MM.1S (cell line): ENCODE data around the gene NCOA1.

Experiments
- DNase-seq: peaks from one replicate; pipeline ENCODE4 v3.0.0-alpha.2; 2015
- H2AFZ ChIP-seq: fragments of 300-600 bp; sonication (generic); 2 replicates; pipeline ENCODE4 v1.6.0; 2016; ENCODE audit warnings: antibody characterized with exemption, low read length
- H3F3A ChIP-seq: fragments of 300-600 bp; sonication (generic); 2 replicates; pipeline ENCODE4 v1.6.1; 2016; ENCODE audit warnings: mild to moderate bottlenecking, antibody characterized with exemption, low read length, moderate library complexity, mixed read lengths; ENCODE audit not compliant: insufficient read depth
- H3K27ac ChIP-seq: fragments of 300-600 bp; sonication (generic); 2 replicates; pipeline ENCODE4 v1.5.1; 2016; ENCODE audit warnings: mild to moderate bottlenecking, low read length
- H3K27me3 ChIP-seq: fragments of 300-600 bp; sonication (generic); replicated peaks from 2 replicates; pipeline ENCODE4 v1.6.0; 2016; ENCODE audit warnings: low read length; ENCODE audit not compliant: insufficient read depth
- H3K36me3 ChIP-seq: fragments of 300-600 bp; sonication (generic); replicated peaks from 2 replicates; pipeline ENCODE4 v1.6.1; 2016; ENCODE audit warnings: mild to moderate bottlenecking, low read length, mixed read lengths; ENCODE audit not compliant: insufficient read depth
- H3K4me1 ChIP-seq: fragments of 300-600 bp; sonication (generic); 2 replicates; pipeline ENCODE4 v1.6.1; 2016; ENCODE audit warnings: low read length, mixed read lengths
- H3K4me2 ChIP-seq: fragments of 300-600 bp; sonication (generic); 2 replicates; pipeline ENCODE4 v1.6.0; 2016; ENCODE audit warnings: low read depth, low read length
- H3K4me3 ChIP-seq: fragments of 300-600 bp; sonication (generic); 2 replicates; pipeline ENCODE4 v1.5.1; 2016; ENCODE audit warnings: low read length, mixed read lengths
- H3K79me2 ChIP-seq: fragments of 300-600 bp; sonication (generic); 2 replicates; pipeline ENCODE4 v1.6.1; 2016; ENCODE audit warnings: mixed run types, low read length, mixed read lengths
- H3K9ac ChIP-seq: fragments of 300-600 bp; sonication (generic); 2 replicates; pipeline ENCODE4 v1.6.1; 2016; ENCODE audit warnings: low read length, mixed read lengths
- H3K9me2 ChIP-seq: fragments of 300-600 bp; sonication (generic); replicated peaks from 2 replicates; pipeline ENCODE4 v1.6.1; 2016; ENCODE audit warnings: mild to moderate bottlenecking, low read length, mixed read lengths; ENCODE audit not compliant: insufficient read depth
- H3K9me3 ChIP-seq: fragments of 300-600 bp; sonication (generic); replicated peaks from 2 replicates; pipeline ENCODE4 v1.6.1; 2016; ENCODE audit warnings: mild to moderate bottlenecking, low read length, mixed read lengths; ENCODE audit not compliant: insufficient read depth
- H4K20me1 ChIP-seq: fragments of 300-600 bp; sonication (generic); 2 replicates; pipeline ENCODE4 v1.6.1; 2016; ENCODE audit warnings: mild to moderate bottlenecking, low read length, moderate library complexity, mixed read lengths; ENCODE audit not compliant: insufficient read depth
- EZH2 ChIP-seq: fragments of 300-600 bp; sonication (generic); optimal IDR thresholded peaks from 2 replicates; pipeline ENCODE3; 2017; ENCODE audit warnings: low read depth, mild to moderate bottlenecking, antibody characterized with exemption, low read length, mixed read lengths
- EZH2phosphoT487 ChIP-seq: fragments of 300-600 bp; sonication (generic); IDR thresholded peaks from 2 replicates; pipeline ENCODE4 v1.6.1; 2018; ENCODE audit warnings: antibody characterized with exemption, low read length
- TF ChIP-seq, protein P1 (sequence below): fragments of 300-600 bp; sonication (generic); IDR thresholded peaks from 2 replicates; pipeline ENCODE4 v1.5.1; 2016; ENCODE audit warnings: antibody characterized with exemption, low read length, mixed read lengths

The NCOA1 gene

DNA sequence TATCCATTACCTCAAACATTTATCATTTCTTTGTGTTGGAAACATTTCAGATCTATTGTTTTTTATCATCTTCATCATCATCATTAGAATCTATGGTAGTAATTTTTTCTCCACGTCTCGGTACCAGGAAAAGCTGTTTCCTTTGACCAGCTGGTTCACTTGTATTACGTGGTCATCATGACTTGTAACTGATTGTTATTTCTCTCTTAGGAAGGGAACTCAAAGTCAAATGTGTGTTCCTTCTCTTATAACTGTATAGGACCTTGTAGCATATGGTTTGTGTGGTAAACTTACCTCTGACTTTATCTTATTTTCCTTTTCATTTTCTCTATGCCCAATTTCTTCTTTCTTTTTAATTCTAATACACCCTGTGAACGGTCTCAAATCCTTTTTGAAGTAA lies 16.5 kb downstream of the NCOA1 start:
- H3K79me2 ChIP-seq = peaks cover 41% of the 10 kb centered on the region
- no peaks in the 10 kb centered on the region for H4K20me1 ChIP-seq

DNA sequence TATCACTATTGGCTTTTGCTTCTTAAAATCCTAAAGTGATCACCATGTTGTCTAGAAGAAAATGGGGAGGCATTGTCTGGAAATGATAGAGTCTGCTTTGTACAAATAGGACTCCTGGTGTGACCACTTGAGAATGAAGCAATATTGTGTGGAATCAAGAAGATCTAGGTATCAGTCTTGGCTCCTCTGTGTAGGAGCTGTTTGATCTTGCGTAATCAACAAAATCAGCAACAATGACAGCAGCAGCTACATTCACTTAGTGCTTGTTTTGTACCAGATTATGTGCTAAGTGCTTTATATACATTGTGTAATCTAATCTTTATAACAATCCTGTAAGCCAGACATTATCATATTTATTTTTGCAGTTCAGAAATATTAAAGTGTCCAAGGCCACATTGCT lies 17.8 kb downstream of the NCOA1 start:
- Histone ChIP-seq H3K9me2 (no peaks in the 10 kb centered on the region), H3K4me2 (no peak overlapping the region), H3K27ac (no peak overlapping the region), H3K27me3 (no peaks in the 10 kb centered on the region), H3K4me1 (no peaks in the 10 kb centered on the region), H3K4me3 (no peak overlapping the region), H4K20me1 (no peaks in the 10 kb centered on the region), H3K9me3 (no peaks in the 10 kb centered on the region), H3F3A (no peaks in the 10 kb centered on the region), H2AFZ (no peak overlapping the region), H3K79me2 (peaks cover 45% of the 10 kb centered on the region), H3K36me3 (no peaks in the 10 kb centered on the region), H3K9ac (no peak overlapping the region)
- DNase-seq = no peak
- TF ChIP-seq, protein P1, sequence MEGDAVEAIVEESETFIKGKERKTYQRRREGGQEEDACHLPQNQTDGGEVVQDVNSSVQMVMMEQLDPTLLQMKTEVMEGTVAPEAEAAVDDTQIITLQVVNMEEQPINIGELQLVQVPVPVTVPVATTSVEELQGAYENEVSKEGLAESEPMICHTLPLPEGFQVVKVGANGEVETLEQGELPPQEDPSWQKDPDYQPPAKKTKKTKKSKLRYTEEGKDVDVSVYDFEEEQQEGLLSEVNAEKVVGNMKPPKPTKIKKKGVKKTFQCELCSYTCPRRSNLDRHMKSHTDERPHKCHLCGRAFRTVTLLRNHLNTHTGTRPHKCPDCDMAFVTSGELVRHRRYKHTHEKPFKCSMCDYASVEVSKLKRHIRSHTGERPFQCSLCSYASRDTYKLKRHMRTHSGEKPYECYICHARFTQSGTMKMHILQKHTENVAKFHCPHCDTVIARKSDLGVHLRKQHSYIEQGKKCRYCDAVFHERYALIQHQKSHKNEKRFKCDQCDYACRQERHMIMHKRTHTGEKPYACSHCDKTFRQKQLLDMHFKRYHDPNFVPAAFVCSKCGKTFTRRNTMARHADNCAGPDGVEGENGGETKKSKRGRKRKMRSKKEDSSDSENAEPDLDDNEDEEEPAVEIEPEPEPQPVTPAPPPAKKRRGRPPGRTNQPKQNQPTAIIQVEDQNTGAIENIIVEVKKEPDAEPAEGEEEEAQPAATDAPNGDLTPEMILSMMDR = no peak
- no peak for TF ChIP-seq EZH2
- no peak for TF ChIP-seq EZH2phosphoT487

More for the DNA sequence above, 16.5 kb downstream of the NCOA1 start:
- H3K4me1 ChIP-seq = no peaks in the 10 kb centered on the region
- no peaks in the 10 kb centered on the region for H3K36me3 ChIP-seq
- no peak for DNase-seq
- H3K9me3 ChIP-seq = no peaks in the 10 kb centered on the region
- H3K4me3 ChIP-seq = no peak overlapping the region
- no peak for TF ChIP-seq EZH2phosphoT487
- TF ChIP-seq, protein P1 = no peak
- no peak for TF ChIP-seq EZH2
- no peaks in the 10 kb centered on the region for H3K9me2 ChIP-seq
- no peak overlapping the region for H2AFZ ChIP-seq
- no peaks in the 10 kb centered on the region for H3K27me3 ChIP-seq
- H3K9ac ChIP-seq = no peak overlapping the region
- no peak overlapping the region for H3K27ac ChIP-seq
- H3K4me2 ChIP-seq = no peak overlapping the region
- H3F3A ChIP-seq = no peaks in the 10 kb centered on the region

DNA sequence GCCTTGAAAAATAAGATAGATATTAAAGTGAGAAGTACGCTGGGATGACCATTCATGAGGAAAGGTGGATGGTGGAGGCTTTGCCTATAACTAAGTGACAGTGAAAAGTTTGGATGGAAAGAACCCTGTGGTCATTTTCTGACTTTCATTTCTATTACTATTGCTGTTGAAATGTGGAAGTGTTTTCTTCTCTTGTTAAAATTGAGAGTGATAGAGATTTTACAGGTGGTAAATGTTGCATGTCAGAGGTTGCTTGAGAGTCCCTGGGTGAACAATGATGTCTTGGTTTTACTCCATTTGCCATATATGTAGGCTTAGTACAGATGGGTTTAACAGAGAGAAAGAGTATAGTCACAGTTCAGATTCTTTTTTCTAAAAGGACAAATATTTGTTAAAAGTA lies 18.4 kb downstream of the NCOA1 start:
- Histone ChIP-seq H3K79me2 (peaks cover 41% of the 10 kb centered on the region), H3K4me3 (no peak overlapping the region), H4K20me1 (no peaks in the 10 kb centered on the region), H3K27ac (no peak overlapping the region), H3K9ac (no peak overlapping the region), H3K9me3 (no peaks in the 10 kb centered on the region), H3F3A (no peaks in the 10 kb centered on the region), H3K4me2 (no peak overlapping the region), H3K9me2 (no peaks in the 10 kb centered on the region), H2AFZ (no peak overlapping the region), H3K4me1 (no peaks in the 10 kb centered on the region), H3K36me3 (no peaks in the 10 kb centered on the region), H3K27me3 (no peaks in the 10 kb centered on the region)
- DNase-seq = no peak
- TF ChIP-seq EZH2 (no peak), EZH2phosphoT487 (no peak)
- TF ChIP-seq, protein P1 = no peak
